Eye (tissue), 1 donor: ENCODE data around the gene THAP11.
"Not testable (repeated sequence)": the region's sequence is repeated elsewhere in the genome, so short reads cannot be mapped to it uniquely, and the experiment has no call there.

Experiments
- DNase-seq: peaks from one replicate; pipeline ENCODE4 v3.0.0-alpha.2; 2015

THAP11 gene

DNA sequence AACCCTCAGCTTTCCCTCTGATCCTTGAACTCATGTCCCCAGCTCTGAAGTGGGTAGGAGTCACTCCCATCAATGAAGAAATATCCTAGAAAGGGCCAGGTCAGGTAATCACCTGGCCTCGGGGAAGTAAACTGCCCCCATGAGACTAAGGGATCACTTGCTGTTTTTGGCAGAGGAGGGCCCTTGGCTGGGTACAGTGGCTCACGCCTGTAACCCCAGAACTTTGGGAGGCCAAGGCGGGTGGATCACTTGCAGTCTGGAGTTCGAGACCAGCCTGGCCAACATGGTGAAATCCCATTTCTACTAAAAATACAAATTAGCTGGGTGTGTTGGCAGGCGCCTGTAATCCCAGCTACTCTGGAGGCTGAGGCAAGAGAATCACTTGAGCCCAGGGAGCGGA, 21.9 kb downstream of the THAP11 start:
- not testable (repeated sequence) for DNase-seq

DNA sequence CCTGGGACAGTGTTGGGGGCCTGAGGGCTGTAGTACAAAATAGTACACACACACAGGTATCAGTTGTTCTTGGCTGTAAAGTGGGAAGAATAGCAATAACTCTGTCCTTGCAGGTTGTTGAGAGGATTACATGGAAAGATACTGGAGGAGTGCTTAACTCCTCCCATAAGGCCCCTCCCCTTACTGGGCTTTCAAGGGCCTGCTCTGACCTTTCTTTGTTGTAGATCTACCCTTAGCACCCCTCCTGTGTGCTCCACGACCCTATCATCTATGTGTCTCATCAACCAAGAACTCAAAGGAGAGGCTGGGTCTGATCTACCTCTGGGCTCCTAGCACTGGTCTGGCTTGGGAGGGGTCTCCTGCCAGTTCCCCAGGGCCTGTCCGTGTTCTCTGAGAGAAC, 22.5 kb downstream of the THAP11 start:
- DNase-seq, result no peak

DNA sequence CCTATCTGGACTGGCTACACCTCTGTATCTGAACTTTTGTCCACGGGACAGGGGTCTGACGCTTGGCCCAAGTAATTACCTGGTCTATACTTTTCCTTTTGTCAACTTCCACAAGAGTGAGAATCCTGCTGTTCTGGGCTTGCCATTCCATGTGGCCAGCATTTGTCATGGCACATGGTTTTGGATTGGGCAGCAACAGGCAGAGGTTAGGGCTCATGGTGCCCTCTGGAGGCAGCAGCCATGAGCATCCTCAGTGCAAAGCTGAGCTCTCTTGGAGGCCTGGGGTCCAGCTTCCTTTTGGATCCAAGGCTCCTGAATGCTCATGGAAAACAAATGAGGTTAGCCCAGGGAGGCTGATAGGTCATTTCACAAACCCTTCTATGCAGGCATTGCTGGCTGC, 23.2 kb downstream of the THAP11 start:
- no peak for DNase-seq

DNA sequence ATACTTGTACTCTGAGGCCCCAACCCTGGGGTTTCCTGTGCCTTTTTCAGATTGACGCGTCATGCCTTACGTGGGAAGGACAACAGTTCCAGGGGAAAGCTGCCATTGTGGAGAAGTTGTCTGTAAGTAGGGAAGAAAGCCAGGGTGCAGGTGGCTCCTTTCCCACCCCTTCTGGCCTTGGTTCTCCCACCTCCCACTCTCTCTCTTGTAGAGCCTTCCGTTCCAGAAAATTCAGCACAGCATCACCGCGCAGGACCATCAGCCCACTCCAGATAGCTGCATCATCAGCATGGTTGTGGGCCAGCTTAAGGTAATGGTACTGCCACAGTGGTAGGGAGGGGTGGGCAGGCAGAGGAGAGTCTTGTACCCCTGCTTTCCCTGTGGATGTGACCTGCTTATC, 26.2 kb downstream of the THAP11 start:
- DNase-seq, result no peak

DNA sequence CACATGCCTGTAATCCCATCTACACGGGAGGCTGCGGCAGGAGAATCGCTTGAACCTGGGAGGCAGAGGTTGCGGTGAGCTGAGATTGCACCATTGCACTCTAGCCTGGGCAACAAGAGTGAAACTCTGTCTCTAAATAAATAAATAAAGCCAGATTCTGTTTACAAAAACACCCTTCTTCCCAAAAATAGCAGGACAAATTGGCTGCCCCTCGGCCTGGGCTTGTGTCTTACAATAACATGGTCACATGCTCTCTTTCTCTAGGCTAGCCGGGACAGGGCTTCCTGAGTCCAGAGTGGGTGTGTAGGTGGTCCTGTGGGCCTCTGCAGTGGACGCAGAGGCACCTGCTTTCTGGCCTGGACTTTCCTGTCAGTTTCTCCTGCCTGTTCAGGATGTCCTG, 27.5 kb downstream of the THAP11 start:
- DNase-seq, result no peak

DNA sequence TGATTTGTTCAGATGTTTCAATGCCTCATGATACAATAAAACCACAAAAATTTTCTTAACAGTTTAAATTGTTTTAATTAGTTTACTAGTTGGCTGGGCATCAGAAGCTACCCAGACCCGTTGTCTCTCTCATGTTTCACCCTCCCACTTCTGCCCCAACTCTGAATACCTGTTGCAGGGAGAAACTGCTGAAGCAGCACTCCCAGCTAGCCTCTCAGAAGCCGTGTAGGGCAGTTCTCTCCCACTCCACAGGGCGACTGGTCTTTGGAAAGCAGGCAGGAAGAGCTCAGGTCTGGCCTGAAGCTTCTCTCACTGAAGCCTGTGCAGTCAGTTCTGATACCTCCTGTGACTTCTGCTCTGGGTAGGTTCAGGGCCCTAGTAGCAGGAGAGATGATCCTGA, 29.1 kb downstream of the THAP11 start:
- DNase-seq, result no peak

DNA sequence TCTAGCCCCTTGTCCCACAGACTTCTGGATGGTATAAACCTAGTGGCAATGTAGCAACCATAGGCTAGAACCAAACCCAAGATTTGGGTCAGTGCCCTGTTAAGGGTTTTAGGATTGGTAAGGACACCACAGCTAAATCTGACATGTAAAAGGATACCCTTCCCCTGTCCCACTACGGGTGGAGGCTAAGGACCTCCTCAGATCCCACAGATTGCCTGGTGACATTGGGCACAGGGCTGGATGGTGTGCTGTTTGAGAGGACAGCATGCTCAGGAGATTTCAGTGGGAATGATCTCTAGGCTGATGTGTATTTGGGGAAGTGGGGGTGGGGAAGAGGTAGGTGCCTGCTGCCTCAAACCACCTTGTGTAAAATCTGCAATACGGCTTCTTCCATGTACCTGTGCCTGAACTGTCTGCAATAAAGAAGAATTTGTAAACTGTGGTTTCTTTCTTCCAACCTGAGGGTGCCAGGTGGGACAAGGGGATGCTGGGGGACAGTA, 30.1 kb downstream of the THAP11 start:
- no peak for DNase-seq

DNA sequence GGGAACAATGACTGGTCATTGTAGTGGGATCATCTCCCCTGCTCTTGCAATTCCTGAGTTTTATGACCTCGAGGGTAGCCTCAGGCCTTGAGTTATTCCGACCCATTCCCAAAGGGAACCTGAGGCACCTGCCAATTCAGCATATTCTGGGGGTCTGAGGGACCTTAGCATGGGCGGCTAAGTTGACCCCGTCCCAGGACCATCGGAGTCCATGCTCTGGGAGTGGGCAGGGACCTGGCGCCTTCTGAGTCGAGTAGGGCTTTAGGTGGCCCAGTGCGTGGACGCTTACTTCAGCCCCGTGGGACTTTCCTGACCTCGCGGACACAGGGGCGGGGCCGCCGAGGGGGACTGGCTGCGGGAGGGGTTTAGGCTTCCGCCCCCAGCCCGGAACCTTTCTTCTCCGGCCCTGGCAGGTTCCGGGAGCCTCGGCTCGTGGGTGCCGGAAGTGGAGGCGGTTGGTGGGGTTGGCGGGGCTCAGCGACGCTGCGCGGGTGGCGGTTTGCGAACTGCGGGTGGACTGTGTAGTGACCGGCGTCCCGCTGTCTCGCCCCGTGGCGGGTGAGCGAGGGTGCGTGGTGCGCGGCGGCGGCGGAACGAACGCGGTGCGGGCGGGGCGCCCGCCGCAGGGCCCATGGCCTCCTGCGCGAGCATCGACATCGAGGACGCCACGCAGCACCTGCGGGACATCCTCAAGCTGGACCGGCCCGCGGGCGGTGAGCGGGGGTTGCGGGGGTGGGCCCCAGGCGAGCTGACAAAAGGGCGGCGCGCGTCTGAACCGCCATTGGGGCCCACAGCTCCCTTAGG, 30.7 kb downstream of the THAP11 start, which contains the start of gene EDC4:
EDC4 (plus strand) TSS at position 422 of the 804 bp plus-strand sequence; CDS start at position 632, 210 bp downstream.
- peak; percentile 88 for DNase-seq

DNA sequence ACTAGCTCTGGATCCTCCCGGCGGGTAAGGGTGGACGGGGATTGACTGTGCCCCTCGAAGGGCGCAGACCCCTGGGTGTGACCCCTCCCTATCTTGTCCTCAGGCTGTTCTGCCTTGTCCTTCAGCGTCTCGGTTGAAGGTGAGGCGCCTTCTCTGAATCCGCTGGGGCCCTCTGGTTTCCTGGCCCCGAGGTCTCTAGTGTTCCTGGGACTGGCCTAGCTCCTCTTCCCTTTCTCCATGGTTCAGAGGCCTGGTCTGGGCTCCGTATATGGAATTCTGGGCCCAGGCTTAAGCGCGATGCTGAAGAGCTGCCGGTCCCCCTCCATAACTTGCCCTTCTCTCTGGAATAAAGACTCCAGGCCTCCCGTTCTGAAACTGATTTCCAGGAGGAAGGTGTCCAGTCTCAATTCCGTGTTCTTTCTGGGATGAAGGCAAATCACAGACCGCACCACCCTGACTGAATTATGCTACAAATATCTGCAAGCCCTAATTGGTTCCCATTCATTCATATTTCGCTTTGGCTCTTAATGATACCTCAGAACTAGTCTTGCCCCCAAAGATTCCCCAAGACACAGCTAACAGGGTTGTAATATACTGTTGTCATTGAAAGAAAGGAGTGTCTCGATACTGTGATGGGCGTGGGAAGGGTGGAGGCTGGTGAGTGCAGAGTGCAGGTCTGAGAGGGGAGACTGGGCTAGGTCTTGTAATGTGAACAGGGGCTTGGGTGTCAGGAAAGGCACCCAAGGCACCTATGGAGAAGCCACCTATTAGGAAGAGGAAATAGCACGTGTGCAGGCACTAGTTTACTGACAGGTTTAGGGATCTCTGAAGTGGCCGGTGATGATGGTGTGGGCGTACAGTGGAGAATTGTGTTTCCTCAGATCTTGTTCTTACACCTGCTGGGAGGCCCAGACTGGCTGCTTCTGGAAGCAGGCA, 31.6 kb downstream of the THAP11 start:
- no peak for DNase-seq

DNA sequence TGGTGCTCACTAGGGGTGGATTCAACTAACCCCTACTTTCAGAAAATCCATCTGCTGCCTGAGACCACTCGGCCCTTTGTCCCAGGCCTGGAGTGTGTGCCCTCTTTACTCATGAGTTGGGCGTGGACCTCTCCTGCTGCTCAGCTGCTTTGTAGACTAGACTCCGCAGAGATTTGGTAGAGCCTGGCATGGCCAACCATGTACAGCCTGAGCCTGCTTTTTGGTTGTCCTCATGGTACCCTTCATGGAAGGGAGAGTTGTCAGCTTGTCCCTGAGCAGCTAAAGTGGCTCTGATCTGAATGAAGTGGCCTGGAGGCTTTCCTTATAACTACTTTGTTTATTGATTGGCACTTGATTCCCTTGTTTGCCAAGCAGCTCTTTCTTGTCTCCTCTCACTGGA, 32.3 kb downstream of the THAP11 start:
- DNase-seq, result no peak

DNA sequence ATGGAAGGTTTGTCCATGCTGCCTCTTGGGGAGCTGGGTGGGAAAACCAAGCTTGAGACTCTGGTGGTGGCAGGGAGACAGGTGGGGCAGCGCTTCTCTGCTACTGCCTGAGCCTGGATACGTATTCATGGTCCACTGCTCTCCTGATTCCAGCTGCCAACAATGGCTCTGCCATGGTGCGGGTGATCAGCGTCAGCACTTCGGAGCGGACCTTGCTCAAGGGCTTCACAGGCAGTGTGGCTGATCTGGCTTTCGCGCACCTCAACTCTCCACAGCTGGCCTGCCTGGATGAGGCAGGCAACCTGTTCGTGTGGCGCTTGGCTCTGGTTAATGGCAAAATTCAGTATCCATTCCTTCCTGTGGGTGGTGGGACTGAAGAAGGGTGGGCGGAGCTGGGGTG, 34.9 kb downstream of the THAP11 start:
- no peak for DNase-seq

DNA sequence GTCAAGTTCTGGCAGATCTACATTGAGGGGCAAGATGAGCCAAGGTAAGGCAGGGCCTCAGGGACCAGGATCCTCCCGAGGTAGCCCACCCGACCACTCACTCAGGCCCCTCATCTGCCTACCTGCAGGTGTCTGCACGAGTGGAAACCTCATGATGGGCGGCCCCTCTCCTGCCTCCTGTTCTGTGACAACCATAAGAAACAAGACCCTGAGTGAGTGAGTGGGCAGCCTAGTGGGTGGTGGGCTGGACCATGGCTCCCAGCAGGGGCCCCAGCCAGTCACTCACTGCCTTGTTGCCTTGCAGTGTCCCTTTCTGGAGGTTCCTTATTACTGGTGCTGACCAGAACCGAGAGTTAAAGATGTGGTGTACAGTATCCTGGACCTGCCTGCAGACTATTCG, 36.1 kb downstream of the THAP11 start:
- no peak for DNase-seq

DNA sequence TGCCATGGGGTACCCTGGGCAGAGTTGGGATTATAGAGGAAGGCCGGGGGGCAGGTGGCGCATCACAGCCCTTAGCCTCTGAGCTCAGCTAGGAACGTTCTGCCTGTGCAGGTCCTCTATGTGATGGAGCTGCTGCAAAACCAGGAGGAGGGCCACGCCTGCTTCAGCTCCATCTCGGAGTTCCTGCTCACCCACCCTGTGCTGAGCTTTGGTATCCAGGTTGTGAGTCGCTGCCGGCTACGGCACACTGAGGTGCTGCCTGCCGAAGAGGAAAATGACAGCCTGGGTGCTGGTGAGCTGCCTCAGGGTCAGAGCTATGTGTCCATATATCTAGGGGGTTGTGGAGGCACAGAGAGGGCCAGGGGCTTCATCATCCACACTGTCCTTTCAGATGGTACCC, 36.7 kb downstream of the THAP11 start:
- DNase-seq, result no peak

DNA sequence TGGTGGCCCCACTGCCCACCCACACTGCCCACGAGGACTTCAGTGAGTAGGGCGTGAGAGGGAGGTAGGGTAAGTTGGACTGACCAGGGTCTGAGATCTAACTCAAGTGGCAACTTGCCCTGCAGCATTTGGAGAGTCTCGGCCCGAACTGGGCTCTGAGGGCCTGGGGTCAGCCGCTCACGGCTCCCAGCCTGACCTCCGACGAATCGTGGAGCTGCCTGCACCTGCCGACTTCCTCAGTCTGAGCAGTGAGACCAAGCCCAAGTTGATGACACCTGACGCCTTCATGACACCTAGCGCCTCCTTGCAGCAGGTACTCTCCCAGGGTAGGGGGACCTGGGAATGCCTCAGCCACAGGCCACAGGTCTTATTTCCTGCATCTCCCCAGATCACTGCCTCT, 37.3 kb downstream of the THAP11 start:
- no peak for DNase-seq

DNA sequence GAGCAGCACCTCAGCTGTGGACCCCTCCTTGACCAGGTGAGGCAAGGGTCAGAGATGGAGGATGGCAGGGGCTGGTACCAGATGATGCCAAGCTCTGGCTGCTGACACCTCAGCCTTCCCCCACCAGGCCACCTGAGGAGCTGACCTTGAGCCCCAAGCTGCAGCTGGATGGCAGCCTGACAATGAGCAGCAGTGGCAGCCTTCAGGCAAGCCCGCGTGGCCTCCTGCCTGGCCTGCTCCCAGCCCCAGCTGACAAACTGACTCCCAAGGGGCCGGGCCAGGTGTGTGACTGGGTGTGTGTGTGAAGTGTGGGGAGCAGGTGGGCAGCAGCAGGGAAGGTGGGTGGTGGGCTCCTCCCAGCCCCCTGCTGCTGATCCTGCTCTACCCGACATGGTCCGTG, 37.8 kb downstream of the THAP11 start:
- no peak for DNase-seq

DNA sequence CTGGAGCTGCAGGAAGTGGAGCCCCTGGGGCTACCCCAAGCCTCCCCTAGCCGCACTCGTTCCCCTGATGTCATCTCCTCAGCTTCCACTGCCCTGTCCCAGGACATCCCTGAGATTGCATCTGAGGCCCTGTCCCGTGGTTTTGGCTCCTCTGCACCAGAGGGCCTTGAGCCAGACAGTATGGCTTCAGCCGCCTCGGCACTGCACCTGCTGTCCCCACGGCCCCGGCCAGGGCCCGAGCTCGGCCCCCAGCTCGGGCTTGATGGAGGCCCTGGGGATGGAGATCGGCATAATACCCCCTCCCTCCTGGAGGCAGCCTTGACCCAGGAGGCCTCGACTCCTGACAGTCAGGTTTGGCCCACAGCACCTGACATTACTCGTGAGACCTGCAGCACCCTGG, 38.5 kb downstream of the THAP11 start:
- DNase-seq, result no peak

DNA sequence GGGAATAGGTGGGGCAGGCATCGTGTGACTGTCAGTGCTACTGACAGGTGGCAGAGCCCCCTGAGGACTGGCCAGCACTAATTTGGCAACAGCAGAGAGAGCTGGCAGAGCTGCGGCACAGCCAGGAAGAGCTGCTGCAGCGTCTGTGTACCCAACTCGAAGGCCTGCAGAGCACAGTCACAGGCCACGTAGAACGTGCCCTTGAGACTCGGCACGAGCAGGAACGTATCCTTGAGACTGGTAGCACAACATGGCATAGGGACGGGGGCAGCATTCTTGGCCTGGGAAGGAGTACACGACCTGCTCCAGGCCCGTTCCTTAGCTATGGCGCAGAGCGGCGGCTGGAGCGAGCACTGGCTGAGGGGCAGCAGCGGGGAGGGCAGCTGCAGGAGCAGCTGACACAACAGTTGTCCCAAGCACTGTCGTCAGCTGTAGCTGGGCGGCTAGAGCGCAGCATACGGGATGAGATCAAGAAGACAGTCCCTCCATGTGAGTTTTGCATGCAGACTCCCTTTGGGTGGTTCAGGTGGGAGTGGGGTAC, 39.6 kb downstream of the THAP11 start:
- no peak for DNase-seq

DNA sequence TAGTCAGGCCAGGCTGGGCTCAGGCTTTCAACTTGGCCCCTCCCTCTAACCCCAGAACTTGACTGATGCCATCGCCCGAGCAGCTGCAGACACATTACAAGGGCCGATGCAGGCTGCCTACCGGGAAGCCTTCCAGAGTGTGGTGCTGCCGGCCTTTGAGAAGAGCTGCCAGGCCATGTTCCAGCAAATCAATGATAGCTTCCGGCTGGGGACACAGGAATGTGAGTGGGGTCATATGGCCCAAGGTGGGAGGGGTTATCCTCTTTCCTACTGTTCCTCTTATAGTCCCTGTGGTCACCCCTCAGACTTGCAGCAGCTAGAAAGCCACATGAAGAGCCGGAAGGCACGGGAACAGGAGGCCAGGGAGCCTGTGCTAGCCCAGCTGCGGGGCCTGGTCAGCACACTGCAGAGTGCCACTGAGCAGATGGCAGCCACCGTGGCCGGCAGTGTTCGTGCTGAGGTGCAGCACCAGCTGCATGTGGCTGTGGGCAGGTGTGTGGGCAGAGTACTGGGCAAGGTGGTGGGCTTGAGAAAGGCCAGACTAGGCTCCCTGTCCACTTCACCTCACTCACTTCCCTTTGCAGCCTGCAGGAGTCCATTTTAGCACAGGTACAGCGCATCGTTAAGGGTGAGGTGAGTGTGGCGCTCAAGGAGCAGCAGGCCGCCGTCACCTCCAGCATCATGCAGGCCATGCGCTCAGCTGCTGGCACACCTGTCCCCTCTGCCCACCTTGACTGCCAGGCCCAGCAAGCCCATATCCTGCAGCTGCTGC, 40.4 kb downstream of the THAP11 start:
- peak; percentile 10 for DNase-seq

DNA sequence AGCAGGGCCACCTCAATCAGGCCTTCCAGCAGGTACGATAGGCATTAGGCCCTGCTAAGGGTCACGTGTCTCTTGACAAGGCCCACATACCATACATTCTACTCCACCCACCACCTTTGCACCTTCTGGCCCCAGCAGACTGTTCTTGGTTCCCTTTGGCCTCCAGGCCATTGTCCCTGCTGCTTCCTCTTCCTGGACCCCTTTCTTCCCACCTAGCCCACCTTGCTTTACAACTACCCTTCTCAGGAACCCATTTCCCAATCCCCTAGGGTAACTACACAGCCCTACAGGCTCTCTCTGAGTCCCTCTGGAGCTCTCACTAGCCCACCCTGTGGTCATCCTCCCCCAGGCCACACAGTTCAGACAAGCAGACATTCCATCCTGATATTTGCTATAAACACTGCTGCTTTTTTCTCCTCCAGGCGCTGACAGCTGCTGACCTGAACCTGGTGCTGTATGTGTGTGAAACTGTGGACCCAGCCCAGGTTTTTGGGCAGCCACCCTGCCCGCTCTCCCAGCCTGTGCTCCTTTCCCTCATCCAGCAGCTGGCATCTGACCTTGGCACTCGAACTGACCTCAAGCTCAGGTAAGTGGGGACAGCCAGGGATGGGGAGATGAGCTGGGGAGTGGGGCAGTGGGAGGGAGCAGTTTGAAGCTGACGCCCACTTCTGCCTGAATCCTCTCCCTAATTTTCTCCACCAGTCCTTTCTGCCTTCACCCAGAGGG, 41.2 kb downstream of the THAP11 start:
- no peak for DNase-seq

DNA sequence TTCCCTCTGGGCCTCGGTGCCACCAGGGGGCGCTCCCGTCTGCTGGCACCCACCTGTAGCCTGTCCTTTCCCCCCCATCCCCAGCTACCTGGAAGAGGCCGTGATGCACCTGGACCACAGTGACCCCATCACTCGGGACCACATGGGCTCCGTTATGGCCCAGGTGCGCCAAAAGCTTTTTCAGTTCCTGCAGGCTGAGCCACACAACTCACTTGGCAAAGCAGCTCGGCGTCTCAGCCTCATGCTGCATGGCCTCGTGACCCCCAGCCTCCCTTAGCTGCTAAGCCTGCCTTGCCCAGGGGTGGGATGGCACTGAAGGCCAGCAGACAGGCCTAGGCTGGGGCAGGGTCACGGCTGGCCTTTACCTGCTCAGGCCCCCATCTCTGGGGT, 41.7 kb downstream of the THAP11 start:
- DNase-seq, result peak; percentile 54

DNA sequence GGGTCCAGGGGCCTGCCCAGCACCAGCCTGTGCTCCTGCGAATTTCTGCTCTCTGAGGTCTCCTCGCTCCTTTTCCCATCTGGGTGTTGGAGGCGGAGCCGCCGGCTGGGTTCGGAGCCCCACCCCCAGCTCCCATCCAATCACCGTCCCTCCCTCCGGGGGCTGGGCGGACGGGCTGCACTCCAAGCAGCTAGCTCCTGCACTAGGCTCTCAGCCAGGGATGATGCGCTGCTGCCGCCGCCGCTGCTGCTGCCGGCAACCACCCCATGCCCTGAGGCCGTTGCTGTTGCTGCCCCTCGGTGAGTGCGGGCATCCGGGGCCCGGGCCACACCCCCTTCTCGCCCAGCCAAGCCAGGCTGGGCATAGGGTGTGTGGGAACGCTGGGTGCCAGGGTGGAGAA, 42.6 kb downstream of the THAP11 start, which contains the start of gene NRN1L:
NRN1L (plus strand) TSS at position 202 of the 400 bp plus-strand sequence; CDS start at position 221, 19 bp downstream.
- peak; percentile 92 for DNase-seq

DNA sequence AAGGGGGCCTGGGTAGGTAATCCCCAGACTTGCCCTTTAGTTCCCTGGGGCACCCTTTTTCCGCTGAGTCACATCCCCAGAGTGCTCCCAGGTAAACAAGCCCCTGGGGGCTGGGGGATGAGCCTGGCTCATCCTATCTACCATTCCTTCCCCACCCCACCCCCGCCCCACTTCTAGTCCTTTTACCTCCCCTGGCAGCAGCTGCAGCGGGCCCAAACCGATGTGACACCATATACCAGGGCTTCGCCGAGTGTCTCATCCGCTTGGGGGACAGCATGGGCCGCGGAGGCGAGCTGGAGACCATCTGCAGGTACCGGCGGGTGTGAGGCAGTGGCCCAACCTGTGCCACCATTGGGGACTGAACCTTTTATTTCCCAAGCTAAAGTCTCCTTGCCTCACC, 43.4 kb downstream of the THAP11 start:
- no peak for DNase-seq
